Measurements from ENCODE around the gene ANO6.
"Not testable (repeated sequence)": the region's sequence is repeated elsewhere in the genome, so short reads cannot be mapped to it uniquely, and the experiment has no call there.

Gene ANO6

GRCh38 chr12:45354399-45354798 lies 138.5 kb downstream of the ANO6 start:
- DNase-seq, result no peak

GRCh38 chr12:45355730-45356129 lies 139.8 kb downstream of the ANO6 start:
- DNase-seq, result no peak

DNA sequence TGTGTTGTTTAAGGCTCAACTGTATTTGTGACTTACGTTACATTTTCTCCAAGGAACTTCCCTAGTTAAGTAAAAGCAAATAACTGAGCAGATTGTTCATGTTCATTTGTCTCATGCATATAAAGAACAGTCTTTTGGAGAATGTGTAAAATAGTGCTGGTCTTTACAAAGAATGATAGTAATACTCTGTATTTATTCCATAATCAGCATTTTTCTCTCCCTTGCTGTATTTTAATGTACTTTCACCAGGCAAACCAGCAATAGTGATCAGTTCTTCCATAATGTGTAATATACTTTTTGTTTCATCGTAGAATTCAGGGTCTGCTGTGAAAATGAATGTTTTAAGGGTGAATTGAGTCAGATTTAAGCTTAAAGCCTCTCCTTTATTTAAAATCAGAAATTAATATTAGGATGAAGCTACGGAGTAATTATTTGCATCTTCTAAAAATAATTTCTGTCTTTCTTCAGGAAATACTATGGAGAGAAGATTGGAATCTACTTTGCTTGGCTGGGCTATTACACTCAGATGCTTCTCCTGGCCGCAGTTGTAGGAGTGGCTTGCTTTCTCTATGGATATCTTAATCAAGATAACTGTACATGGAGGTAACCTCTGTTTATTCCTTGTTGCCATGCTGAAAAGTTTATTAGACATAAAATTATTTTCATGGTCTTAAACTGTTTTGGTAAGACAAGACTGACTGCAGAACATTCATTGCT lies 141.1 kb downstream of the ANO6 start:
- DNase-seq, result no peak

DNA sequence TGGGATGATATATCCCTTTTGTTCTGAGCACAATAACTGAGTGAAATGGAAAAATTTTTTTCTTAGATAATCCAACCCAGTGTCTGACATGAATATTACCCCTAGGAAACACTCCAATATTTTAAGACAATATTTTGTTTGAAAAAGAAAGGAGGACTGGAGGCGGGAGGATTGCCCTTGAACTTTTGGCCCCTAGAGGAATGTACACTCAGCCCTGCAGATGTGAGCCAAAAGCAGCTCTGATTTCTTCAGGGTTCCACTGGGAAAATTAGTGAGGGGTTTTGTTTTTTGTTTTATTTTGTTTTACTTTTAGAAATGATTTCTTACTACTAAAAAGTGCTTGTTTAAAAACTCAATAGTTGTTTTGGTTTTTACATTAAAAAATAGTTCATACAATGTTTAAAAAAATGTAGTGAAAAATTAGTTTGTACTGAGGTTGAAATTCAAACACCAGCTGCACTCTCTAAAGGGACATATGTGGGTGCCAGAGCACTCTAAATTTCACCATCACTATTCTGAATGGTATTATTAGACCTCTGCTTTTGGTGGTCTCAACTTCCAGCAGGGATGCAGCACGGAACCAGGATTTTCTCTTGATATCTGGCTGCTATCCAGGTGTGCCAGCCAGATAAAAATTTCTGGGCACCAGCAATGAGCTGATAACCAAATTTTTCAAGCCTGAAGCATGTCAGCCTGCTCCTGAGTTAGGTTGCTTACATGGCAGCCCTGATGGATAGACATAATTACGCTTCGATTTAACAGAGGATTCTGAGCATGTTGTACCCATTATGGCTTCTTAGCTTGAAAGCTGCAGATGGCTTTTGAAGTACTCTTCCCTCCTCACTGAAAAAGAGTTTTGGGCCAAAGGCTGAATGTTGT lies 141.9 kb downstream of the ANO6 start:
- no peak for DNase-seq

GRCh38 chr12:45362291-45362690 lies 146.4 kb downstream of the ANO6 start:
- no peak for DNase-seq

- no peak for DNase-seq
These were observed 148.0 kb downstream of the ANO6 start for GRCh38 chr12:45363903-45364302.

DNA sequence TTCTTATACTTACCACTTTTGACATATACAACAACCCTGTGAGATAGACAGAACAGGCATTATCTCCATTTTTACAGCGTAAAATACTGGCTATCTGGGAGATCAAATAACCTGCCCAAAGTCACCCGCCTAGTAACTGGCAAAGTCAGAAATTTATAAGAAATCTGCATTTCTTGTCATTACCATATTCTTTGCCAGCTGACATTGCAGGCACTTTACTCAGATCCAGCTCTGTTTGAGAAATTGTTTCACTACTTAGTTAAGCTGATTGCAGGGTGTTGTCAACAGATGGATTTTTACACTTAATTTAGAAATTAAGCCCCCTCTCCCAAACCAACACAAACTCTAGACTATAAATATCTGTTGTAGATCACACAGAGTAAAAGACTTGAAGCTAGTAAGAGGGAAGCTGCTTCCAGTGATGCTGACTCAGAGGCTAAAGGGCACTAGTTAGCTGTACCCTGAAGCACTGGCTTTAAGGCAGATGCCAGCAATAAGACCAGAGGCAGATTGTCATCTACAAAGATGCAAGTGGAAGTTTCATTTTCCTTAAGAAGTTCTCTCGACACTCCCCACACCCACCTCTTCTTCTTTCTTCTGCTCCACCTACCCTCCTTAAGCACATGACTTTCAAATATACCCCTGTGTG lies 153.1 kb downstream of the ANO6 start:
- no peak for DNase-seq

GRCh38 chr12:45377815-45378214 lies 161.9 kb downstream of the ANO6 start:
- DNase-seq, result no peak

DNA sequence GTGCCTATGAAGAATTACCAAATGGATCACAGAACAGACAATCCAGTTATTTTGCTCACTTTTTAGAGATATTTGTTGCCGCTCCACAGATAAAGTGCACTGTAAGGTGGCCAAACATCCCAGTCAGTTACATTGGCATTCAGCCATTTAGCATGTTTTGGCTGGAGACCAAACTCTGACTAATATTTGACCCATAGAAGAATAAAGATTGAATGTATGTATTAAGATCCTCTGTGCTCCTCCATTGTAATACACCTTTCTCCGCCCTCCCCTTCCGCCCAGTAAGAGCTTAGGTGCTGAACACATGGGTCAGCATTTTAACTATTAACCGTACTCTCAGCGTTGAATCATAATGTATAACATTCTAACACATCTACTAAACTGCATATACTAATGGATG lies 163.4 kb downstream of the ANO6 start:
- no peak for DNase-seq

- no peak for DNase-seq
These were observed 165.5 kb downstream of the ANO6 start for GRCh38 chr12:45381351-45381750.

GRCh38 chr12:45388545-45388944 lies 172.7 kb downstream of the ANO6 start:
- no peak for DNase-seq

DNA sequence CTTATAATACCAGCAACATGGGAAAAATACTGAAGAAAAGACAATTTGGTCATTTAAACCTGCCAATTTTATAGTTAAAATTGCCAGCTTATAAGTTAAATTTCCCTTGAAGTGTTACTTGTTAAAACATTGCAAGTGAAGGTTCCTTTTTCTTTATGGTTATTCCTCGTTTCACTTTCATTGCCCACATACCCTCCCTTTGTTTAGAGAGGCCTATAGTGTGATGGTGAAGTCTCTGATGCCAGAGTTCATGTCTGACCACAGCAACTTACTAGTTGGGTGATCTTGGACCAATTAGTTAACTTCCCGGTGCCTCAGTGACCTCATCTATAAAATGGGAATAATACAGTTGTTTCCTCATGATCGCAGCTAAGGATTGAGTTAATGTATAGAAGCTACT lies 173.5 kb downstream of the ANO6 start:
- no peak for DNase-seq

GRCh38 chr12:45397499-45397898 lies 181.6 kb downstream of the ANO6 start:
- DNase-seq, result not testable (repeated sequence)

GRCh38 chr12:45398552-45398951 lies 182.7 kb downstream of the ANO6 start:
- DNase-seq, result no peak

GRCh38 chr12:45400991-45401390 lies 185.1 kb downstream of the ANO6 start:
- DNase-seq, result no peak

DNA sequence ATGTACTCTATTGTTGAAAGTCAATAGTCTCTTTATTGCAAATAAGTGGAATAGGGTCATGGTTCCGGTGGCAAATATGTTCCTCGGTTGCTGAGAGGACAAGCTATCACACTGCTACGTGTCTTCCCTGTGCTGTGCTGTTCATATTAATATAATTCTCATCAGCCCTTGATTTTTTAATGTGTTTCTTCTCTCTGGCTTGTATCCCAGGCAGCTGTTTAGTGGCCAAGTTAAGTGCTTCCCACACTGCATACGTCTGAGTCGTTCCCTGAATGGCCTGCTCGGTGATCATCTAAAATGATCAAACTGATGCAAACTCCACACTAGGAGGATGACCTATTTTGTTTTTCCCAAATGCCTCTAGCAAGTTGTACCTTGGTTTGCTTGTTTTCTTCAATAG lies 186.4 kb downstream of the ANO6 start:
- no peak for DNase-seq

GRCh38 chr12:45406988-45407850 lies 191.3 kb downstream of the ANO6 start:
- no peak for DNase-seq

DNA sequence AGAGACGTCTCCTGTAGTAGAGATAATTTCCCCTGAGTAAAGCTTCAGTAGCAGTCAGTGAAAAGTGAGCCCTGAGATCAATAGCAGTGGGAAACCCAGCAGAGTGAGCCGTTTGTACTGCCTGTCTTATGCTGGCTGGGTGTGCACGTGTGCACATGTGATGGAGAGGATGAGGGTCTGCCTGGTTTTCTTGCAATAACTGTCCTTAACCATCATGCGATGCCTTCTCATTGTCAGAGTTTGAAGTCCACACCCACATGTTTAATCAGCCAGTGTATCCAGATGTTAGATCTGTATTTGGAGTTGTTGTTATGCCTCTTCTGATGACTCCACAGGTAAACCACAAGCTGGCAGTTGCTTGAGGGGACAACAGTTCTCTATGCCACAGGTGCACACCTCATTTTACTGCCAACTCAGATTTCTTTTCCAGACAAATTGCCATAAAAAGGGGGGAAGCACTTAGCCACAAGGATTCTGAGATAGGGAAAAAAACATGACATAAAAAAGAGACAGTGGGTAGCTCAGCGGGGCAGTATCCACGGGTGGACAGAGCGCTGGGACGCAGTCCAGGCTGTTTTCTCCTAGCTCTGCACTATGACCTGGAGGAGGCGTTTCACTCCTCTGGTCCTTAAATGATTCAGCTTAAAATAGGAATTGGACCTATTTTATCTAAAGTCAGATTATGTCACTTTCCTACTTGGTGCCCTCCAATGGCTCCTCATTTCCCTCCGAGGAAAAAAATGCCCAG lies 192.3 kb downstream of the ANO6 start:
- no peak for DNase-seq

DNA sequence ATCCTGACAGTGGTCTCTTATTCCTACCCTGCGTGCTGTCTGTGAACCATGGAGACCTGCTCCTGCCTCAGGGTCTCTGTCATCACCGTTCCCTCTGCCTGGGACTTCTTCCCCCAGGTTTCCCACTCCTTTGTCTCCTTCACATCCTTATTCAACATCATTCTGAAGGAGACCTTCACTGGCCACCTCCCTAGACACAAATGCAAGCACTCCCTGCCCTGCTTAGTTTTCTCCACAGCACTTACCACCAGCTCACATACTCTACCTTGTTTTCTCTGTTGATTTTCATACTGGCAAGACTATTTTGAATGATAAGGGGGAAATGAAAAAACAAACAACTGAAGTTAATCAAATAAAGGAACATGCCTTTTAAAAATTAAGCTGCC lies 192.8 kb downstream of the ANO6 start:
- DNase-seq, result no peak

DNA sequence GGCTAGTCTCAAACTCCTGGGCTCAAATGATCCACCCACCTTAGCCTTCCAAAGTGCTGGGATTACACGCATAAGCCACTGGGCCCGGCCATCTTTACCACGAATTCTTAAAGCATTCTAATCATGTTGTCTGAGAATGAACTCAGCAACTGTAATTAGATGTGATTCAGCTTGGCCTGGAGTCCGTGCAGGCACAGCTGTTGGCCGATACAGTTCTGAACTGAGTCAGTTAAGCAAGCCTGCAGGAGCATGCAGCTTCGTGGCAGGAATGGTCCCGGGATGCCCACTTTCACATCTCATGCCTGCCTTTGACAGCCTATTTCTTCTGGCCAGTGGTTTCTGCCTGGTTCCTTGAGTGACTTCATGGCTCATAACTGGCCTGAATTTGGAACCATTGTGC lies 194.1 kb downstream of the ANO6 start:
- DNase-seq, result no peak

DNA sequence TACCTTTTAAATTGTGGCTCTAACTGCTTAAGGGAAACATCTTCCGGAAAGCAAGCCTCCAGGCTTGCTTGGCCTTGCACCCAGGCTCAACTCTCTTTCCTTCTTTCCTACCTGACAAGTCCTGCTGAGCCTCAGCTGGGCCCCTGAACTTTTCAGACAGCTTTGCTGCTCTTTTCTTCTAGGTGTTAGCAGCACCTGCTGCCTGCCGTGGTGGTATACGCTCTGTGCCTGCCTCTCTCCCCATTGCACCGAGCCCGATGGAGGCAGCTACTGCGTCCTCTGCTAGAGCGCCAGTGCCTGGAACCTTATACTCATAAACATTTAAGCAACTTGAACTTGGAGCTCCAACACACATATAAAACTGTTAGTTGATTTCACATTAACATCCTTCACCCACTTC lies 195.7 kb downstream of the ANO6 start:
- no peak for DNase-seq

- DNase-seq, result peak; percentile 17
These were observed 199.5 kb downstream of the ANO6 start for GRCh38 chr12:45415393-45415817.

Measured in activated CD8-positive, alpha-beta memory T cell treated with anti-CD3 and anti-CD28 coated beads, Interleukin-2, amount 50 U/mL, for 4 hours (primary cell).